Peyer's patch (tissue), 4 donors: ENCODE data around the gene UFSP1.
A peak's percentile ranks its signal among the peaks of the same experiment; 100 is the strongest.

Experiments
- CTCF ChIP-seq, 6 experiments: fragments of 450-650 bp in 4 of 6; fragments of 200-600 bp in 2 of 6; sonication (generic) in 1 of 6; IDR thresholded peaks; one replicate each; pipeline ENCODE4 v1.5.1; 2017 to 2019; ENCODE audit warnings: antibody characterized with exemption in 6 of 6, mild to moderate bottlenecking in 3 of 6, moderate library complexity in 1 of 6
- POLR2A ChIP-seq, 2 donors: fragments of 450-650 bp; IDR thresholded peaks; one replicate each; pipeline ENCODE4 v1.5.1; 2017; ENCODE audit warnings: antibody characterized with exemption in 2 of 2, mild to moderate bottlenecking in 2 of 2, moderate library complexity in 2 of 2

GRCh38 chr7:100874577-100875355, 14.7 kb downstream of the UFSP1 start, which contains the start of gene SRRT:
- TF ChIP-seq CTCF (IDR thresholded peaks at IDR 0.05) (peak; percentile 44 to 86 (median 72)), POLR2A (IDR thresholded peaks at IDR 0.05) (peak; percentile 94 to 95)
